GM18909 (cell line): ENCODE results near the gene TMEM267.
"Not testable (repeated sequence)": the region's sequence is repeated elsewhere in the genome, so short reads cannot be mapped to it uniquely, and the experiment has no call there.

Experiments
- ATAC-seq: cut with Tn5 transposase; IDR thresholded peaks from one replicate; pipeline ENCODE4 v1.9.1; 2021; ENCODE audit warnings: mild to moderate bottlenecking; ENCODE audit not compliant: unreplicated experiment, poor library complexity

The TMEM267 gene

GRCh38 chr5:43465455-43465854 lies 18.2 kb downstream of the TMEM267 start:
- ATAC-seq = not testable (repeated sequence)

DNA sequence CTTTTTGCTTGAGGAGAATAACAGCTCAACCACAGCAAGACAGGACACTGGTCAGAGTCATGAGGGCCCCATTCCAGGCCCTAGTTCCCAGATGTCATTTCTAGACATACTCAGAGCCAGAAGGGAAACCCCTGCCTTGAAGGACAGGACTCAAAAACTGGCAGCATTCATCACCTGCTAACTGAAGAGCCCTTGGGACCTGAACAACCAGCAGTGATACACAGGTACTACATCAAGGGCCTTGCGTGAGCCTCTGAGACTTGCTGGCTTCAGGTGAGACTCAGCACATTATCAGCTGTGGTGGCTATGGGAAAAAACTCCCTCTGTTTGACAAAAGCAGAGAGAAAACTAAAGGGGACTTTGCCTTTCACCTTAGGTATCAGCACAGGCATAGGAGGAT lies 22.6 kb downstream of the TMEM267 start:
- no peak for ATAC-seq

DNA sequence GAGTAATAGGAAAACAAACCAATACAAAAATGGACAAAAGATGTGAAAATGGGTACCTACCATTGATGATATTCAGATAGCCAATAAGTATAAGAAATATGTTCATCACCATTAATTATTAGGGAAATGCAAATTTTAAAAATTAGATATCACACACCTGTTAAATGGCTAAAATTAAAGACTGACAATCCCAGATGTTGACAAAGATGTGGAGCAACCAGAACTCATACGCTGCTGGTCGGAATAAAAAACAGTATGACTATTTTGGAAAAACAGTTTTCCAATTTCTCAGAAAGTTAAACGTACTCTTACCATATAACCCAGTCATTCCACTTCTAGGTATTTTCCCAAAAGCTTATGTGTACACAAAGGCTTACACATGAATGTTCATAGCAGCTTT lies 27.1 kb downstream of the TMEM267 start:
- no peak for ATAC-seq

DNA sequence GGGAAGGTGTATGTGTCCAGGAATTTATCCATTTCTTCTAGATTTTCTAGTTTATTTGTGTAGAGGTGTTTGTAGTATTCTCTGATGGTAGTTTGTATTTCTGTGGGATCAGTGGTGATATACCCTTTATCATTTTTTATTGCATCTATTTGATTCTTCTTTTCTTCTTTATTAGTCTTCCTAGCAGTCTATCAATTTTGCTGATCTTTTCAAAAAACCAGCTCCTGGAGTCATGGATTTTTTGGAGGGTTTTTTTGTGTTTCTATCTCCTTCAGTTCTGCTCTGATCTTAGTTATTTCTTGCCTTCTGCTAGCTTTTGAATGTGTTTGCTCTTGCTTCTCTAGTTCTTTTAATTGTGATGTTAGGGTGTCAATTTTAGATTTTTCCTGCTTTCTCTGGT lies 42.1 kb downstream of the TMEM267 start:
- not testable (repeated sequence) for ATAC-seq

GRCh38 chr5:43437062-43437660 lies 46.5 kb downstream of the TMEM267 start:
- no peak for ATAC-seq

DNA sequence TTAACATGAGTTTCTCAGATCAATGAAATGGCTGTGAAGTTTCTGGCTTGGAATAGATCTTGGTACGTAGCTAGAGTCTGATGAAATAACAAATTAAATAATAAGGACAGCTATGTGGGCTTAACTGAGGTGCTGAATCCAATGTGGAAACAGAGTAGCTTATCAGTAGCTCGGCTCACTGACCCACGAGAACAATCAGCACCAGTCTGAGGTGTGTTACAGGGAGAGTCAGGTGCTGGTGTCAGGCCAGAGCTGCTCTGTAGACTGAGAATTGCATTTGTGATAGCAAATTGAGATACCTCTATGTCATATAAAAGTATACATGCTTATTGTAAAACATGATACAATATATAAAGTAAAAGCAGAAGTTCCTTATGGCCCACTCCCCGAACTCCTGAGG lies 50.3 kb downstream of the TMEM267 start:
- no peak for ATAC-seq

DNA sequence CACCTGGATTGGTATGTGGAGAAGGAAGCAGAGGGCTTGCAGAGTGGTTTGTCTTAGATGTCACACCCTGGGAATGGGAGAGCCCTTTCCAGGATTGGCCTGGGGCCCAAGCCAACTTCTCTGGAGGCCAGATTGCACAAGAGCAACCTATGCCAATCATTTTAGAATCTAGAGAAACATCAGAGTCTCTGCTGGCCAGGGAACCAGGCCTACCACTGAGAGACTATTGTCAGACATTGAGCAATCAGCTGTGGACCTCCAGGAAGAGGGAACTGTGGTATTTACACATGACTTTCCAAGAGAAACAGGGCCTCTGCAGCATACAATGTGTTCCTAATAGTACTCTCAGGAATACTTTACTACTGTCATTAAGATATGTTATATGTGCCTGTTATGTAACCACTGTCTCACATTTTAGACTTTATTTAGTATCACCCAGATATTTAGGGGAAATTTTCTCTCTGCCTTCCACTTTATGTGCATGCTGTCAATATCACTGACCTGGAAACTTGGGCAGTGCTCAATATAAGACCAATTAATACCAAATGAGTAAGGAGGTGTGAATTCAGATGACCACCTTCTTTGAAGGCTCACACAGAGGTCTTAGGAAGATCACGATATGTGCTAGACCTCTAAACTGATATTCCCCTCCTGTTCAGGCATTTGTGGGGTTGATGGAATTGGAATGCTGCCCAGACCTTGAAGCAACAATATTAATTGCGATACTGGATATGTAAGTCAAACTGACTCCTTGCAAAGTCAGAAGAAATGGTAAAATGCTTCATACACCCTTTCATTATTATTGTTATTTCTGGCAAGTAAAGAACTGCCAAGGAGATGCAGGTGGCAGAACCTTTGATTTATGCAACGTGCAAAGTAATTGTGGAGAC lies 50.9 kb downstream of the TMEM267 start:
- no peak for ATAC-seq

DNA sequence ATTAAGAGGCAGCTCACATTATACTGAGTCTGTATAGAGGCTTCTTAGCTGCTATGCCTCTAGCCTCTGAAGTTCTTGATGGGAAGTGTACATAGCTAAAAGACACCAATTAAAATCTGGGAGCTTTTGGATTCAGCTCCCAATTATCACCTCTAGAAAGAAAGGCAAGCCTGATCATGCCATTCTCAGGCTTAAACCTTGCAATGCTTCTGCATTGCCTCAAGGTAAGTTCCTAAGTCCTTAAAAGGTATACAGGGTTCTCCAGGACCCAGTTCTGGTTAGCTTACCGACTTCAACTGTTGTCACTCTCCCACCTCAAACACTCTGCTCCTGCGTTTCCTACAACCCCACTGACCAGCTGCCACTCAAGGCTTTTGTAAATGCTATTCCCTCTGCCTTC lies 54.0 kb downstream of the TMEM267 start:
- no peak for ATAC-seq

DNA sequence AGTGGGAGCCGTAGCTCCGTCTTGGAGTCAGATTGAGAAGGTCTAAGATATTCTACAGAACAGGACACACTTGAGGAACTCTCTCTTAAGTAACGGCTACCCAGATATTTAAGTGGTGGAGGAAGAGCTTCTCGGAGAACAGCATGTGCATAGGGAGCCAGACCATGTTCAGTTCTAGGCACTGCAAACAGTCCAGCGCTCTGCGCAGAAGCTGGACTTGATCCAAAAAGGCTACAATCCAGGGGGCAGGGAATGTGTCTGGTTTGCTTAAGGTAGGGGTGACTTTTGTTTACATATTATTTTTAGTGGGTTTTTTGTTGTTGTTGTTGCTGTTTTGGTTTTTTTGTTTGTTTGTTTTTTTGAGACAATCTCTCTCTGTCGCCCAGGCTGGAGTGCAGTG lies 54.6 kb downstream of the TMEM267 start:
- no peak for ATAC-seq

DNA sequence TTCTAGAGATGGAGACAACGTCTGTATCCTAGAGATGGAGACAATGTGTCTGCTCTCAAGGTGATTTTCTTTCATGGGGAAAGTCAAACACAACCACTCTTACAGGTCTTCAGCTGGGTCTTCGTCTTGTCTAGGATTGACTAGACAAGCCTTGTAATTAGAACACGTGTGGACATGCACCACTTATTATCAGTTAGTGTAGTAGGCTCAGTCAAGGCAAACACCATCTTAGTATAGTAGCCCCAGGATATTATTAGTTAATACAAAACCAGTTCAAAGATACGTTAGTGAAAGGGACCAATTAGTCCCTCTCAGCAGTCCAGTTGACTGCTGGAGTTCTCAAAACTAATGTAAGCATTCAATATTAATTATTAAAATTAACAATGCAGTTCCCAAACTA lies 56.4 kb downstream of the TMEM267 start:
- ATAC-seq = peak; percentile 46

- no peak for ATAC-seq
These were observed 57.7 kb downstream of the TMEM267 start for GRCh38 chr5:43425983-43426382.

DNA sequence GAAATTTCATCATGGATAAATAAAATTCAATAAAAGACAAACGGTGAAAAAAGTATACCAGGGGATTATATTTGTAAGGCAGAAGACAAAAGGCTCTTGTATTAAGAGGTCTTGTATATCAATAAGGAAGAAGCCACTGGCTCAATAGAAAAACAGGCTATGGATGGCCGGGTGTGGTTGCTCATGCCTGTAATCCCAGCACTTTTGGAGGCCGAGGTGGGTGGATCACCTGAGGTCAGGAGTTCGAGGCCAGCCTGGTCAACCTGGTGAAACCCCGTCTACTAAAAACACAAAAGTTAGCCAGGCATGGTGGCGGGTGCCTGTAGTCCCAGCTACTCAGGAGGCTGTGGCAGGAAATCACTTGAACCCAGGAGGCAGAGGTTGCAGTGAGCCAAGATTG lies 60.6 kb downstream of the TMEM267 start:
- ATAC-seq = not testable (repeated sequence)

DNA sequence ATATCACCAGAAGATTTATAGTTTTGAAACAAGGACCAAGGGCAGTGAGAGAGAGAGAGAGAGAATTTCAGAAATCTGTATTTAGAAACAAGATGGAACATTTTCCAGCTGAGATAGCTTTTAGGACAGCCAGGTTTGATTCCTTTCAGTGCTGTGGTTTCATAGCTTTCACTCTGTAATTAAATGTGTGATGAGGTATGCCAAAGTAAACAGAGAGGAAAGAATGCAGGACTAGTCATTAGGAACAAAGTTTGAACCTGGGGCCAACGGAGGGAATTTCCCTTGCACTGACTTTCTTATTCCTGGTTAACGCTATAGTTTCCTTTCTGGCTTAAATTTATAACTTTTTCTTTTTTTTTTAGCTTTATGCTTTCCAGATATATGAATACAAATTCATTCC lies 61.5 kb downstream of the TMEM267 start:
- ATAC-seq = no peak

GRCh38 chr5:43421450-43422133 lies 62.1 kb downstream of the TMEM267 start:
- no peak for ATAC-seq

DNA sequence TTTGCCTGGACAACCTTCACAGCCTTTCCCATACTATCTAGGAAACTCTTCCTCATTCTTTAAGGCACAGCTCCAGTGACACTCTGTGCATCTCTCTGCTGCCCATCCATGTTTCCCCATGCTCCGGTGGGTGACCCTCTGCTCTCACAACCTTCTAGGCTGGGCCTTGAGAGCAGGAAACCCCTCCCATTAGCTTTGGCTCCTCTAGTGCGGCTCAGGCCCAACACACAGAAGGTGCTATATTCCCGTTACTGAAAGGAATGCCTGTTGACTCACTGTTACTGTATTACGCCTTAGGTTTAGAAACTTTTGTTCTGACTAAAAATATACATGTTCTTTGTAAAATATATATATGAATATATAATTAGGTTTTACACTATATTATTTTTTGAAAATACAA lies 63.4 kb downstream of the TMEM267 start:
- no peak for ATAC-seq

DNA sequence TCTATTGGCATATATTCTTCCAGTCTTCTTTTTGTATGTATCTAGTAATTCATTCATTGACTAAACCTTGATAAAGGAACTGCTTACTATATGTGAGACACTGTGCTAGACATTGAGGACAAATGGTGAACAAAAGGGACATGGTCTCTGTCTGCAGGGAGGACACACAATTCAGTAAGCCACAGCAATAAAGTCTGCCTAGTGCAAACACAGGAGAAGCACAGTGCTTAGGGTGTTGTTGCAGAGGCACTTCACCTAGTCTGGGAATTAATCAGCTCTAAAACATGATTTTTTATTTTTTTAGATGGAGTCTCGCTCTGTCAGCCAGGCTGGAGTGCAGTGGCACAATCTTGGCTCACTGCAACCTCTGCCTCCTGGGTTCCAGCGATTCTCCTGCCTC lies 65.1 kb downstream of the TMEM267 start:
- ATAC-seq = no peak

- no peak for ATAC-seq
These were observed 66.8 kb downstream of the TMEM267 start for GRCh38 chr5:43416803-43417394.

GRCh38 chr5:43415935-43416802 lies 67.5 kb downstream of the TMEM267 start:
- no peak for ATAC-seq

GRCh38 chr5:43413966-43414365 lies 69.7 kb downstream of the TMEM267 start:
- ATAC-seq = no peak

DNA sequence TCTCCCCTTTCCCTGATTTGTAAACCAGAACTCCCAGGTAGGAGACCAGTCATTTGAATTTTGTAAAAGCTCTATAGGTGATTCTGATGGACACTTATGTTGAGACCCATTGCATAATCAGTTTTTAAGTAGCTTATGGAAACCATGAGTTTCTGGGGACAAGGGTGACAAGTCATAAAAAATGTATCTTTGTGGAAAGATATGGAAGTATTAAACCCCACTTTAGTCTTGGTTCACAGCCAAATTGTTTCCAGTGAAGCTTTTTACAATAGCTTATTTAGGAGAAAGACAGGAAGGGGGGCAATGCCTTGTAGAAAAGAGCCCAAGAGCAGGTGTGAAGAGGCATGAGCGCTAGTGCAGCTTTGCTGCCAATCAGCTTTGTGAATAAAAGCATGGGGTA lies 71.0 kb downstream of the TMEM267 start:
- no peak for ATAC-seq
